ENCODE measurements around the gene COL15A1. TPM values are rescaled to one million over a fixed set of nuclear protein-coding genes. Genes with fewer than 3 reads are reported as not detected.

COL15A1 gene
- total and polyA plus RNA-seq, 2 of the 8 experiments (the other 6 are each of a cell fraction or from before 2014, with no cell fraction given) = 0.12 to 0.15 TPM

- Histone ChIP-seq H2BK5ac (ENCODE audit: low read depth, low read length) (no peak overlapping the region), H3K9me3 (ENCODE audit: insufficient read depth in 2 of 2, low read depth in 1 of 2, low read length in 1 of 2) (no peaks in the 10 kb centered on the region), H3K9ac (replicated peaks in 1 of 4; ENCODE audit: extremely low read depth in 1 of 4, low read depth in 3 of 4, low read length in 3 of 4) (no peak overlapping the region), H2BK120ac (replicated peaks; ENCODE audit: low read depth, low read length) (no peak overlapping the region), H3K14ac (ENCODE audit: insufficient read length) (no peak overlapping the region), H3K79me1 (ENCODE audit: low read depth, low read length) (0 out of 2 replicates have a peak, but pooled peaks cover 2% of the 10 kb centered on the region), H3K36me3 (ENCODE audit: control insufficient read depth in 2 of 4, insufficient read depth in 4 of 4, low read length in 3 of 4) (no peaks in the 10 kb centered on the region), H2AFZ (ENCODE audit: low read length) (no peak overlapping the region), H4K91ac (replicated peaks; ENCODE audit: insufficient read length, low read length) (no peak overlapping the region), H4K5ac (ENCODE audit: insufficient read length, low read depth, low read length) (no peak overlapping the region), H4K8ac (ENCODE audit: extremely low read depth, insufficient read depth, low read length) (no peak overlapping the region), H3K4me2 (ENCODE audit: insufficient read depth in 1 of 2, low read depth in 2 of 2, low read length in 2 of 2) (no peak overlapping the region), H3K18ac (ENCODE audit: extremely low read depth, low read length) (no peak overlapping the region), H2AK5ac (ENCODE audit: low read depth, low read length) (no peak overlapping the region), H3K4me1 (replicated peaks in 1 of 4; ENCODE audit: control insufficient read depth in 3 of 4, insufficient read depth in 4 of 4, low read length in 3 of 4) (no peaks in the 10 kb centered on the region), H3K4me3 (ENCODE audit: extremely low read depth in 1 of 4, insufficient read depth in 2 of 4, low read depth in 3 of 4, low read length in 4 of 4) (no peak overlapping the region), H3K56ac (replicated peaks; ENCODE audit: insufficient read length, low read depth, low read length) (no peak overlapping the region), H3K27ac (ENCODE audit: low read depth, low read length) (no peak overlapping the region), H3K4ac (replicated peaks; ENCODE audit: insufficient read length, low read depth, low read length) (no peak overlapping the region), H4K20me1 (replicated peaks in 1 of 2; ENCODE audit: control insufficient read depth in 1 of 2, insufficient read depth in 2 of 2, low read length in 2 of 2) (no peaks in the 10 kb centered on the region), H2BK15ac (ENCODE audit: low read length) (no peak overlapping the region), H3K23ac (ENCODE audit: insufficient read length) (no peak overlapping the region), H2BK12ac (ENCODE audit: low read depth, low read length) (no peak overlapping the region), H2BK20ac (ENCODE audit: low read length) (no peak overlapping the region), H3K79me2 (ENCODE audit: control insufficient read depth in 1 of 2, insufficient read depth in 2 of 2, low read length in 2 of 2) (no peaks in the 10 kb centered on the region), H3K23me2 (ENCODE audit: low read depth, low read length) (no peaks in the 10 kb centered on the region), H3K27me3 (replicated peaks in 1 of 4; ENCODE audit: control insufficient read depth in 3 of 4, extremely low read depth in 1 of 4, insufficient read depth in 3 of 4, low read length in 3 of 4) (no peaks in the 10 kb centered on the region)
- FAIRE-seq (no peak), DNase-seq (ENCODE audit: low read depth in 1 of 2, low spot score in 2 of 2) (no peak)
- CTCF ChIA-PET (ENCODE audit: partially characterized antibody) = interaction anchor here (0.5 to 3.0 kb wide), 18 partner anchors 9 to 115 kb away, joined by 3 to 13 read pairs (median 4); no protein-coding TSS in a partner anchor
- WGBS, 2 experiments (ENCODE audit: extremely low coverage in 1 of 2, insufficient coverage in 1 of 2, insufficient read length in 1 of 2, insufficient replicate concordance in 2 of 2, low coverage in 1 of 2, low lambda C conversion rate in 2 of 2, missing lambda C conversion rate in 1 of 2) = 91% methylated on average over 6 of the region's 6 CpGs; no CpG with 5 or more reads in 1 of the 2 experiments
- POLR2A ChIA-PET (ENCODE audit: partially characterized antibody) = interaction anchor here (0.6 kb wide), 1 partner anchor 78 kb away, joined by 3 read pairs; no protein-coding TSS in a partner anchor
- TF ChIP-seq USF2 (IDR thresholded peaks at IDR 0.05; ENCODE audit: low read length) (no peak), RNF2 (IDR thresholded peaks at IDR 0.05; ENCODE audit: borderline replicate concordance, low read depth, low read length, missing control alignments, poor library complexity, severe bottlenecking) (no peak), ATF3 (IDR thresholded peaks at IDR 0.05; ENCODE audit: insufficient read depth, low read depth, low read length) (no peak), JUND (IDR thresholded peaks at IDR 0.05; ENCODE audit: low read length) (no peak), SIX5 (IDR thresholded peaks at IDR 0.05; ENCODE audit: low read depth, low read length) (no peak), SP2 (IDR thresholded peaks at IDR 0.05; ENCODE audit: low read length) (no peak), KDM1A (IDR thresholded peaks at IDR 0.05; ENCODE audit: borderline replicate concordance, low read length) (no peak), BACH1 (IDR thresholded peaks at IDR 0.05; ENCODE audit: low read length) (no peak), HDAC6 (IDR thresholded peaks at IDR 0.05; ENCODE audit: low read depth, low read length) (no peak), YY1 (IDR thresholded peaks at IDR 0.05; ENCODE audit: low read depth, low read length) (no peak)
These were observed 82.7 kb downstream of the COL15A1 start for GRCh38 chr9:99026271-99026955.

All from H1 (cell line).